COLO668 (cell line): Measurements from ENCODE around the gene CFB.
A peak's percentile ranks its signal among the peaks of the same experiment; 100 is the strongest.

Source experiments
- DNase-seq: peaks from one replicate; lab custom pipeline; 2025; ENCODE audit not compliant: unreplicated experiment; lab: John Stamatoyannopoulos, UW

The CFB gene

GRCh38 chr6:31948306-31948705 is 2.4 kb downstream of the CFB start:
- no peak for DNase-seq

GRCh38 chr6:31948753-31949413 is 3.0 kb downstream of the CFB start:
- no peak for DNase-seq

- no peak for DNase-seq
Observed at GRCh38 chr6:31949926-31950548, 4.1 kb downstream of the CFB start.

GRCh38 chr6:31952140-31952805 is 6.4 kb downstream of the CFB start:
- DNase-seq, result peak; percentile 28

GRCh38 chr6:31952890-31953289 is 7.0 kb downstream of the CFB start:
- no peak for DNase-seq

- no peak for DNase-seq
Observed at GRCh38 chr6:31954511-31954910, 8.6 kb downstream of the CFB start.

- no peak for DNase-seq
Observed at GRCh38 chr6:31956796-31957195, 10.9 kb downstream of the CFB start.

GRCh38 chr6:31958412-31958740 is 12.5 kb downstream of the CFB start:
- DNase-seq, result no peak

GRCh38 chr6:31958741-31959739 is 13.1 kb downstream of the CFB start, which contains the start of the genes NELFE and SKIC2:
Gene NELFE, minus strand, starts transcription at chr6:31958971. Its CDS starts 525 bp downstream, at chr6:31958446.
Gene SKIC2, plus strand, starts transcription at chr6:31959175. Its CDS starts 18 bp downstream, at chr6:31959193.
- peak; percentile 95 for DNase-seq

- no peak for DNase-seq
Observed at GRCh38 chr6:31961616-31962015, 15.7 kb downstream of the CFB start.

GRCh38 chr6:31963921-31964320 is 18.0 kb downstream of the CFB start:
- no peak for DNase-seq

- DNase-seq, result no peak
Observed at GRCh38 chr6:31965700-31966099, 19.8 kb downstream of the CFB start.

- DNase-seq, result no peak
Observed at GRCh38 chr6:31966506-31966905, 20.6 kb downstream of the CFB start.

GRCh38 chr6:31966997-31967925 is 21.4 kb downstream of the CFB start:
- DNase-seq, result no peak

GRCh38 chr6:31967926-31968320 is 22.0 kb downstream of the CFB start:
- DNase-seq, result no peak

- no peak for DNase-seq
Observed at GRCh38 chr6:31968326-31968725, 22.4 kb downstream of the CFB start.

GRCh38 chr6:31968791-31969711 is 23.2 kb downstream of the CFB start:
- DNase-seq, result no peak

GRCh38 chr6:31969712-31970603 is 24.1 kb downstream of the CFB start:
- DNase-seq, result no peak
